ENCODE data around the gene DUS2.
"Not testable (repeated sequence)": the region's sequence is repeated elsewhere in the genome, so short reads cannot be mapped to it uniquely, and the experiment has no call there.

DUS2 gene

DNA sequence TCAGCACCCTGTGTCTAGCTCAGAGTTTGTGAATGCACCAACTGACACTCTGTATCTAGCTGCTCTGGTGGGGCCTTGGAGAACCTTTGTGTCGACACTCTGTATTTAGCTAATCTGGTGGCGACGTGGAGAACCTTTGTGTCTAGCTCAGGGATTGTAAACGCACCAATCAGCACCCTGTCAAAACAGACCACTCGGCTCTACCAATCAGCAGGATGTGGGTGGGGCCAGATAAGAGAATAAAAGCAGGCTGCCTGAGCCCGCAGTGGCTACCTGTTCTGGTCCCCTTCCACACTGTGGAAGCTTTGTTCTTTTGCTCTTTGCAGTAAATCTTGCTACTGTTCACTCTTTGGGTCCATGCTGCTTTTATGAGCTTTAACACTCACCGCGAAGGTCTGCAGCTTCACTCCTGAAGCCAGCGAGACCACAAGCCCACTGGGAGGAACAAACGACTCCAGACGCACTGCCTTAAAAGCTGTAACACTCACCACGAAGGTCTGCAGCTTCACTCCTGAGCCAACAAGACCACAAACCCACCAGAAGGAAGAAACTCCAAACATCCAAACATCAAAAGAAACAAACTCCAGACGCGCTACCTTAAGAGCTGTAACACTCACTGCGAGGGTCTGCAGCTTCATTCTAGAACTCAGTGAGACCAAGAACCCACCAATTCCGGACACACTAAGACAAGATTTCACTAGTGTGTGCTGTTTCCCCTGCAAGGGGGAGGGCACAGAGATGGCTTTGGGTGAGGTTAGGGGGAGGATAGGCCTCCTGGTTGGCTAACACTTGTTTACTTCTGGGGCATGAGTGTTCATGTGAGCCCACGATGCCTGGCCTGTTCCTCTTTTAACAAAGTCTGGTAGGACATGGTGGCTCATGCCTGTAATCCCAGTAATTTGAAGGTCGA lies 24.1 kb upstream of the DUS2 start, which contains the start of gene DPEP2:
TSS of gene DPEP2 (minus strand) at position 706 of the 910 bp plus-strand sequence. CDS start 6,272 bp downstream, outside the sequence.
- DNase-seq = peak; percentile 83 to 93 (median 91)

DNA sequence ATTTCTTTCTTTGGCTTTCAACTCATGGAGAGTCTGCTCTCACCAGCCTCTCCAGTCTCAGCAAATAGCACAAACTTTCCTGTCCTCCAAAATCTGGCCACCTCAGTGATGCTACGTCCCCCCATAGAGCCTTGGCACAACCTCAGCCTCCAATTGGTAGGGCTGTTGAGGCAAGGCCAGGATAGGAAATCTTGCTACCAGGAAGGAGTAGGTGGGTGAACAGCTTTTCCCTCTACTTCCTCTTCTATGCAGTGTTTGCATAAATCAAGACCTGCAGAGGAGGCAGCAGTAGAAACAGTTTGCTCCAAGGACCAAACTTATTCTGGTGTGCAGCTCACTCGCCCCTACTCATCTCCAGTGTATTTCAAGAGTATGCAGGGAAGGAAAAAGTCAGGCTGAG lies 23.1 kb upstream of the DUS2 start:
- DNase-seq = peak; percentile 45 to 83 (median 78)

DNA sequence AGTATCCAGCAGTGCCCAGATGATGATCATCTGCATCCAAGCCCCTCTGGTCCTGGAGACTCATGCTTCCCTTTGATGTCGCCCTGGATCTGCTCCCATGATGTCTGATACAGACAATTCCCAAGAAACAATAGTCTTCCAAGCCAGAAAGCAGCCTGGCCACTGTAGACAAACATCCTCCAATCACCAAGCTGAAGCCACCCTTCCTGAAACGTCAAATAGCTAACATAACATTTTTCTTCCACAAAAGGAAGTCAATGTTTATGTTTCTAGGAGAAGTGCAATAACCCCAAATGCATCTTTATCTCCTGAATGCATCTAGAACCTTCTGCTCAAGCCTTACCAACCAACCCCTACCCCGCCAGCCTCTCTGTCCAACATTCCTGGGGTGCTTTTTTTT lies 22.6 kb upstream of the DUS2 start:
- peak; percentile 38 to 64 (median 60) for DNase-seq

DNA sequence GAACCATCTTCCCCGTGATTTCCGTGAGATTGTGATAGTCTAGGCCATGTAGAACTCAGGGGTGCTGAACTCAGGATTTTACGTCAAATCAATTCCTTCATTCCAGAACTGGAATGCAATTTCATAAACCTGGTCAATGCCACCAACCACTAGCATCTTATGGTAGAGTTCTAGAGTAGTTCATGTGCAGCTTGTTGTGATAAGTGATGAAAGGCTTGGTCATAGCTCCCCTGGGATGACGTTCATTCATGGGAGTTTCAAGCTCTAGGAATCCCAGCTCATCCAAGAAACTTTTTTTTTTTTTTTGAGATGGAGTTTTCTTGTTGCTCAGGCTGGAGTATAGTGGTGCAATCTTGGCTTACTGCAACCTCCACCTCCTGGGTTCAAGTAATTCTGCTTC lies 20.1 kb upstream of the DUS2 start:
- DNase-seq = no peak

DNA sequence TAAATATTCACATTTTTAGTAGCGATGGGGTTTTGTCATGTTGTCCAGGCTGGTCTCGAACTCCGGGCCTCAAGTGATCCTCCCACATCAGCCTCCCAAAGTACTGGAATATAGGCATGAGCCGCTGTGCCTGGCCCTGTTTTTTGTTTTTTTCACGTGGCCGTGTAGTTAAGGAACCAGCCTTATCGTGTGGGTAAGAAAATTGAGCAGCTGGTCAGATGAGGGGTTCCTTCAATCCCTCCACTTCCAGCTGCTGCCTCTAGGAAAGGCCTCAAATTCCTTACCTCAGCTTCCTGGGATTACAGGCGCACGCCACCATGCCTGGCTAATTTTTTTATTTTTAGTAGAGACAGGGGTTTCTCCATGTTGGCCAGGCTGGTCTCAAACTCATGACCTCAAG lies 17.9 kb upstream of the DUS2 start:
- peak; percentile 36 to 58 (median 48) for DNase-seq

DNA sequence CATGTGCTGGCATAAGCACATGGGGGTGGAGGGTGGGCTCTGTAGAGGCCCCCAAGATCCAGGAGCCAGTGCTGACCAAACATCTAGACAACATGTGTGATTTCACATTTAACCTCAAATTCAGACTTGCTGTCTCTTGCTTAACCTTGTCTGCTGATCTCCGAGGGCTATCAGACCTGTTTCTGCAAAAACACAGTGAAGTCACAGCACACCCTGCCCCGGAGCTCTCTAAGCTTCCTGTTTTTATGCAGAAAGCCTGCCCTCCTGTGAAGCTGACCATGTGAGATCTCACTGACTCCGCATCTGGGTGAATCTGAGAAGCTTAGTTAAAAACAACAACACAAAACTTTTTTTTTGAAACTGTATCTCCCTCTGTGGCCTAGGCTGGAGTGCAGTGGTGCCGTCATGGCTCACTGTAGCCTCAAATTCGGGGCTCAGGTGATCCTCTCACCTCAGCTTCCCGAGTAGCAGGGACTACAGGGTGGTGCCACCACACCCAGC lies 17.2 kb upstream of the DUS2 start:
- peak; percentile 92 to 98 (median 96) for DNase-seq

DNA sequence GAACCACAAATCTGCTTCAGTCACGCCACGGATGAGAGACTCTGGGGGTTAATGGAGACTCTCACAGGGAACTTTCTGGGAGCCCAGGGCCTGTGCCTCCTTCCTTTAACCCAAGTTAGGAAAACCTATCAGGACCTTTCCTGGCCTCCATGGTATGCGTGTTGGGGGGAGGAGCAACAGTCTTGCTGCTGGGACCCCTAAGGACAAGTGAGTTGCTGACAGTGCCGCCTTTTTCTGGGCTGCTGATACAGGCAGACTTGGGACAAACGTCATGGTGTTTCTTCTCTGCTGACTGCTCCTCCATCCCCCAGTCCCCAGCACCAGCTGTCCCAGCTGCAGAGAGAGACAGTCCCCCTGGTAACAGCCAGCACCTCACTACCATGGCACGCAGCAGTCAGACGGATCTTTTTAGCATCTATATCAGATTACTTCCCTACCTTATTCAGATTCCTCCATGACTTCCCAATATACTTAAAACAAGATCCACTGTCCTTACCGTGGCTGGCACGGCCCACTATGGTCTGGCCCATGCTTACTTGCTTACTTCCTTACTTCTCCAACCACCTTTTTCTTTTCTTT lies 13.8 kb upstream of the DUS2 start:
- DNase-seq = no peak

DNA sequence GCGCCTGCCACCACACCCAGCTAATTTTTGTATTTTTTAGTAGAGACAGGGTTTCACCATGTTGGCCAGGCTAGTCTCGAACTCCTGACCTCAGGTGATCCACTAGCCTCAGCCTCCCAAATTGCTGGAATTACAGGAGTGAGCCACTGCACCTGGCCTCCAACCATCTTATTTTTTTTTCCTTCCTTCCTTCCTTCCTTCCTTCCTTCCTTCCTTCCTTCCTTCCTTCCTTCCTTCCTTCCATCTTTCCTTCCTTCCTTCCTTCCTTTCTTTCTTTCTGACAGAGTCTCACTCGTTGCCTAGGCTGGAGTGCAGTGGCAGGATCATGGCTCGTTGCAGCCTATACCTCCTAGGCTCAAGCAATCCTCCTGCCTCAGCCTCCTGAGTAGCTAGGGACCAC lies 13.2 kb upstream of the DUS2 start:
- not testable (repeated sequence) for DNase-seq

DNA sequence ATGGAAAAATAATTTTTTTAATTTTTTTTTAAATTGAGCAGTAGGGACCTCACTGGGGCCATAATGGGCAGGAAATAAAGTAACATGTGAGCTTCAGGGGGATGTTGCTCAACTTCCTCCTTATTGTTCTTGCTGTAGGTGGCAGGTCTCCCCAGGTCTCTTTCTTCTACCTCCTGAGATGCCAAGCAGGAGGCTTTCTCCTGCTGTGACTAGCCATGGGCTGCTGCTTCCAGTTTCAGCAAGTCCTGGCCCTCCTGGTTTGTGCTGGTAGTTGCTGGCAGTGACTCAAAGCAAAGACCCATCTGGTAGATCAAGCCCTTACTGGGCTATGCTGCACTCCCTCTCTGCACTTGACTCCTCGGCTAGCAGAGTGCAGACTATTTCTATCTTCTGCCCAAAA lies 9.6 kb upstream of the DUS2 start:
- peak in 3 of 4 experiments; percentile 35 to 49 (median 44) for DNase-seq

DNA sequence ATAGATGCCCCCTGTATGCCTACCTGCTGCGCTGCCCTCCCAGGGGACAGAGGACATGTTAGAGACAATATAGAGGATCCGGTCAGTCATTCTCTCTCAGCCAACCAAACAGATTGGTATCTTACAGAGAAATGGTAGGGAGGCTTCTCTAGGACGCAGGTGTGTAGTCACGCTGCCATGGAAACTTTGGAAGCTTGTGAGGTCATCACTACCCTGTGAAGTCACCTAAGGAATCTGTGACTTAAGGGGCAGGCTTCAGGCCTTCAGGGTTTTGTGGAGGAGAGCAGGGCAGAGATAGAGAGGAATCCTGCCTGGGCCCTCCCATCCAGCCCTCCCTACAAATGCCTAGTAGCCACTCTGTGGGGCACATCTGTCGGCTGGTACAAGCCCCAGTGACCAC lies 7.4 kb upstream of the DUS2 start, which contains the start of gene DPEP2NB:
TSS of gene DPEP2NB (minus strand) at position 231 of the 400 bp plus-strand sequence. CDS start at position 90, 141 bp downstream.
- DNase-seq = no peak

DNA sequence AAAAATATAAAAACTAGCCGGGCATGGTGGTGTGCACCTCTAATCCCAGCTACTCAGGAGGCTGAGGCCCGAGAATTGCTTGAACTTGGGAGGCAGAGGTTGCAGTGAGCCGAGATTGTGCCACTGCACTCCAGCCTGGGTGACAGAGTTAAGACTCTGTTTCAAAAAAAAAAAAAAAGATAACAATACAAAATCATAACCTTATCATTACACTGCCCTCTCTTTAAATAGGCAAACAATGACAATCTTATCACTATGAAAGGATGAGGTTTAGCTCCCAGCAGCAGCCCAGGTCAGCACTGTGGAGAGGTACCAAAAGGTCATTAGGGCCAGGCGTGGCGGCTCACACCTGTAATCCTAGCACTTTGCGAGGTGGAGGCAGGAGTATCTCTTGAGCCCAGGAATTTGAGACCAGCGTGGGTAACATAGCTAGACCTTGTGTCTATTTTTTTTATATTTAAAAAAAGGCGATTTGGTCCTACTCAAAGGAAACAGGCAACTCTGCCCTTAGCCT lies 3.9 kb upstream of the DUS2 start:
- no peak for DNase-seq

DNA sequence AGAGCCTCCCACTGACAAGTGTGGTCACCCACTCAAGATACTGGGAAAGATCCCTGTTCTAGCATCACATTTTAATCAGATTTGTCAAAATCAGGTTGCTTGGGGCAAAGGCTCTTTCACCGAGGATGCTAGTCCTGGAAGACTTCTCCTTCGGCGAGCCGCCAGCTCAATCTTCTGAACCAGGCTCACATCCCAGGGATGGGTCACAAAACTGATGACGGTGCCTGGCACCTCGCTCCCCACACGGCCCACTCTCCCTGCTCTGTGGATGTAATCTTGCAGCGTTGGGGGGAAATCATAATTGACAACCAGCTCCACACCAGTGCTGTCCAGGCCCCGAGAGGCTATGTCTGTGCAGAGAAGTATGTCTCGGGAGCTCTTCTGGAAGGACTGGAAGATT lies 1.6 kb upstream of the DUS2 start:
- no peak for DNase-seq

DNA sequence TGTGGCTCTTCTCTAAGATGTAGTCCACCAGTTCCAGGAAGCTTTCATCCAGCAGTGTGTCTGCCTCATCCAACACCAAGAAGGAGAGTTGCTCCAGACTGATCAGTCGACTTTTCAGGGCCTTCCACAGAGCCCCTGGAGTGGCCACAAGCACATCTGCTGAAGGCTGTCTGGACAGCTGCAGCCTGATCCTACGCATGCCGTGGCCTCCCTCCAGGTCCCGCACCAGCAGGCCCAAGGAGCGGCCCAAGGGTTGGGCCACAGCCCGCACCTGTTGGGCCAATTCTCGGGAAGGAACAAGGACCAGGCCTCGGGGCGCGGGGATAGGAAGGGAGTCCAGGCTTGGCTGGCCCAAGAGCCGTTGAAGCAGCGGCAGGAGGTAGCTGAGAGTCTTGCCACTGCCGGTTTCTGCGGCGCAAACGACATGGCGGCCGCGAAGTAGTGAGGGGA lies 781 bp upstream of the DUS2 start:
- no peak for DNase-seq

DNA sequence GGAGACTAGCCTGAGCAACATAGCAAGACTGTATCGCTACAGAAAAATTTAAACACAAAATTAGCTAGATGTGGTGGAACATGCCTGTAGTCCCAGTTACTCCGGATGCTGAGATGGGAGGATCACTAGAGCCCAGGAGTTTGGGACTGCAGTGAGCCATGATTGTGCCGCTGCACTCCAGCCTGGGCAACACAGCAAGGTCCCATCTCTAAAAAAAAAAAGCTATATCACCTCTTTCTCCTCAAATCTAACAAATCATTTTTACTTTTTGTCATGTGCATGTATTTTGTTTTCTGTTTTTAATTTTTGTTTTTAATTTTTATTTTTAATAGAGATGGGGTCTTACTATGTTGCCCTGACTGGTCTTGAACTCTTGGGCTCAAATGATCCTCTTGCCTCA lies 5.9 kb downstream of the DUS2 start:
- DNase-seq = no peak

DNA sequence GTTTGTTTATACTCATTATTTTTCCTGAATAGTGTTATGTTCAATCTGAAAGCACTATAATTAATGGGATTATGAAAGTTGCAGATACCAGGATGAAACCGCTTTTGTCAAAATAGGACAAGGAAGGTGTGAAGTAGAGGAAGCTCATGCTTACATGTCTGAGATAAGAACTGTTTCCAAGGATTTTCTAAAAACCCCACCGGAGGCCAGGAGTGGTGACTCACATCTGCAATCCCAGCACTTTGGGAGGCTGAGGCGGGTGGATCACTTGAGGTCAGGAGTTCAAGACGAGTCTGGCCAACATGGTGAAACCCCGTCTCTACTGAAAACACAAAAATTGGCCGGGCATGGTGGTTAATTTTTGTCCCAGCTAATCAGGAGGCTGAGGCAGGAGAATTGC lies 7.0 kb downstream of the DUS2 start:
- not testable (repeated sequence) for DNase-seq

DNA sequence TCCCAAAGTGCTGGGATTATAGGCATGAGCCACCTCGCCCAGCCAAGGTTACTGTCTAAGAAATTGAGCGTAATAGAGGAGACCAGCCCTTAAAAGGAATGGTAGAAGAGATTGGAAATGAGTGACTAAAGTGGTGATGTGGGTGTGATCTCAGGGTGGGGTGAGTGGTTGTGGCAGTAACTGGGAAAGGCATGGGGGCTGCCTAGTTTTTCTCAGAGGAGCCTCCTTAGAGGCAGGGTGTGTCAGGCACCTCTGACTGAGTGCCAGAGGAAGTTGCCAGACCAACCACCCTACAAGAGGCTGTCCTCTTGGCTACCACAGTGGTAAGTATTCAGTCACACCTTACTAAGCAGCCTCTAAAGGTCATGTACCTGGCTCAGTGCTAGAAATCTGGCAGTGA lies 8.9 kb downstream of the DUS2 start:
- no peak for DNase-seq

DNA sequence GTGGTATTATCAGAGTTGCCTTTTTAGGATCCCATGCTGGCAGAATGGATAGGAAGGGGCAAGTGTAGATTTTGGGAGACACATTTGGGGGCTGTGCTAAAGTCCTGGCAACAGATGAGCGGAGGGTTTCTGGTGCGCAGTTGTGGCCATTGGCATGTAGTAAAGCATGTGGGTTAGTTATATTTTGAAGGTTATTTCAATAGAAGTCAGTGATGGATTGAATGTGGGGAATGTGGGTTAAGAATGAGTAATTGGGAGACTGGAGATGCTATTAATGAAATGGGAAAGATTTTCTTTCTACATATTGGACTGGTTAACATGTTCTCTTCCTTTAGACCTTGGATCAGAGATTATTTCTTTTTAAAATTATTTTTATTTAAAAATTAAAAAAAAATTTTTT lies 10.0 kb downstream of the DUS2 start:
- no peak for DNase-seq

DNA sequence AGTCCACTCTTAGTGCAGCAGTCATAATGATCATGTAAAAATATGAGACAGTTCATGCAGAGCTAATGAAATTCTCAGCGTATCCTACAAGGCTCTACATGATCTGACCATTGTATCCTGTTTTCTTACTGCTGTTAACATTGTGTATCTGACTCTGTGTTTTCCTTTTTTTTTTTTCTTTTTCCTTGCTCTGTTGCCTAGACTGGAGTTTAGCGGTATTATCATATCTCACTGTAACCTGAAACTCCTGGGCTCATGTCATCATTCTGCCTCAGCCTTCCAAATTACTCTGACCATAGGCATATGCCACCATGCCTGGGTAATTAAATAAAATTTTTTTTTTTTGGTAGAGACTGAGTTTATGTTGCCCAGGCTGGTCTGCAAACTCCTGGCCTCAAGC lies 12.1 kb downstream of the DUS2 start:
- DNase-seq = no peak

DNA sequence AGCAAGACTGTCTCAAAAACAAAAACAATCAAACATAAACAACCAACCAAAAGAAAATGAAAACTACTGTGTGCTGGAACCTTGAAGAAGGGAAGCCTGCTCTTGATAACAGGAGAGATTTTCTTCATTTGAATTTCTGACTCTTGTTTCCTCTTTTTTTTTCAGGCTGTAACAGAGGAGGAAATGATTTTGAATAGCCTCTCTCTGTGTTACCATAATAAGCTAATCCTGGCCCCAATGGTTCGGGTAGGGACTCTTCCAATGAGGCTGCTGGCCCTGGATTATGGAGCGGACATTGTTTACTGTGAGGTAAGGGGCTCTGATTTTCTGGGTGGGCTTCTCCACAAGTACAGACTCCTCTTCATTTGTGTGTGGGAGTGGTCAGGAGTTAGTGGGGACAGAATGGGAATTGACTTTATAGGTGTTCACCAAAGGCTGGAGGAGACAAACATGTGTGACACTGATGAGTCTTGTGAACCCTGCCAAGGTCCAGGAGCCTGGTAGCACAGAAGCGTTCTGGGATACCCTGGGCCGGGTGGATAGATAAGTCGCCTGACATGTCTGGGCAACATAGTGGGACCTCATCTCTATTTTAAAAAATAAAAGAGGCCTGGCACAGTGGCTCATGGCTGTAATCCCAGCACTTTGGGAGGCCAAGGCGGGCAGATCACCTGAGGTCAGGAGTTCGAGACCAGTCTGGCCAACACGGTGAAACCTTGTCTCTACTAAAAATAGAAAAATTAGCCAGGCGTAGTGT lies 14.9 kb downstream of the DUS2 start:
- DNase-seq = peak in 3 of 4 experiments; percentile 29 to 63 (median 31)

DNA sequence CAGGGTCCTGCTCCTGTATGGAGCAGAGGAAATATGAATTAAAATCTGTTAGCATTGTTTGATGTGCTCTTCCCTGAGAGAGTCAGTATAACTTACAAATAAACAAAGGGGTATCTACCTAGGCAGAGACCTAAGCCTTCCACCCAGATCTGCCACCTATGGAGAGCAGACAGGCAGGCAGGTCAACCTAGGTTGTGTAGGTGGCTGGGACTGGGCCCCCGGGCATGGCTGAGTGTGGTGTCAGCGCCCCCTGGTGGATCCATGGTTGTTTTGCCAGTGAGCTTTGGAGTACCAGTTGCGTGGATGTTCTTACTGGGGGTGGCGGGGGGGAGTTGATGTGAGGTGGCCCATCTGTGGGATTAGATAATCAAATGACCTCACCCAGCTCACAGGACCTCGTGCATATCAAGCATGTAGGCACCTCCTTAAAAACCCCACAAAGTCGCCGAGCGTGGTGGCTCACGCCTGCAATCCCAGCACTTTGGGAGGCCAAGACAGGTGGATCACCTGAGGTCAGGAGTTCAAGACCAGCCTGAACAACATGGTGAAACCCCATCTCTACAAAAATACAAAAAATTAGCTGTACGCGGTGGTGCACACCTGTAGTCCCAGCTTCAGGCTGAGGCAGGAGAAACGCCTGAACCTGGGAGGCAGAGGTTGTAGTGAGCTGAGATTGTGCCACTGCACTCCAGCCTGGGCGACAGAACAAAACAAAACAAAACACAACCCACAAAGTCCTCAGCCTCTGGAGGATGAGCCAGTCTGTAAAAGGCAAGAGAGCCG lies 17.6 kb downstream of the DUS2 start:
- DNase-seq = peak; percentile 75 to 89 (median 82)

DNA sequence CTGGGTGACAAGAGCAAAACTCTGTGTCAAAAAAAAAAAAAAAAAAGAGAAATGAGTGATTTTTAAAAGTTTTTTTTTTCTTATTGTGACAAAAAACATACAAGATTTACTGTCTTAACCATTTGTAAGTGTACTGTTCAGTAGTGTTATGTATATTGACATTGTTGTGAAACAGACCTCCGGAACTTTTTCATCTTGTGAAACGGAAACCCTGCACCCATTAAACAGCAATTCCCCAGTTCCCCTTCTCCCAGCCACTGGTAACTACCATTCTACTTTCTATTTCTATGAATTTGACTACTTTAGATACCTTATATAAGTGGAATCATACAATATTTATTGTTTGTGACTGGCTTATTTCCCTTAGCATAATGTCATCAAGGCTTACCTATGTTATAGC lies 18.7 kb downstream of the DUS2 start:
- DNase-seq = peak; percentile 27 to 76 (median 53)

DNA sequence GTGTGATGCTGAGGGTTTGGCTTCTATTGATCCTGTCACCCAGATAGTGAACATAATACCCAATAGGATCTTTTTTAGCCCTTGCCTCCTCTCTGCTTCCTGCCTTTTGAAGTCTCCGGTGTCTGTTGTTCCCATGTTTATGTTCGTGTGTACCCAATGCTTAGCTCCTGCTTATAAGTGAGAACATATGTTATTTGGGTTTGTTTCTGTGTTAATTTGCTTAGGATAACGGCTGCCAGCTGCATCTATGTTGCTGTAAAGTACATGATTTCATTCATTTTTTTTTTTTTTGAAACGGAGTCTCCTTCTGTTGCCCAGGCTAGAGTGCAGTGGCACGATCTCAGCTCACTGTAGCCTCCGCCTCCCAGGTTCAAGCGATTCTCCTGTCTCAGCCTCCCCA lies 23.0 kb downstream of the DUS2 start:
- no peak for DNase-seq
